Measurements from ENCODE around the gene HM13.
"Not testable (repeated sequence)": the region's sequence is repeated elsewhere in the genome, so short reads cannot be mapped to it uniquely, and the experiment has no call there.

Gene HM13

DNA sequence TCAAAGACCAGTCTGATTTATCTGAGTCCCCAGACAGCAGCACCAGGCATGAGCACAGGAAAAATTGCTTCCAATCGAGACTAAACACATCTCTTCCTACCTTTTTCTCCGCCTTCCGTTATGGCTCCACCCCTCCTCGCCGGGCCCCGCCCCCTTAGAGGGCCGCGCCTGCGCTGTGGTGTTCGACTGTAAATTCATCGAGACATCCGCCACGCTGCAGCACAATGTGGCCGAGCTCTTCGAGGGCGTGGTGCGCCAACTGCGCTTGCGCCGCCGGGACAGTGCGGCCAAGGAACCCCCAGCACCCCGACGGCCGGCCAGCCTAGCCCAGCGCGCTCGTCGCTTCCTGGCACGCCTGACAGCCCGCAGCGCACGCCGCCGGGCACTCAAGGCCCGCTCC is 30.2 kb upstream of the HM13 start:
- peaks cover 9% of the 10 kb centered on the region for H3K4me1 ChIP-seq (ENCODE audit: control insufficient read depth, insufficient read depth, low read length, unreplicated experiment)
- no peak overlapping the region for H3K27ac ChIP-seq (ENCODE audit: low read depth, low read length)
- H3K36me3 ChIP-seq (ENCODE audit: insufficient read depth, low read length) = no peaks in the 10 kb centered on the region
- peaks cover 5% of the 10 kb centered on the region; the same call in 1 of the 2 replicates for H3K27me3 ChIP-seq (ENCODE audit: insufficient read depth, low read length)
- H3K79me2 ChIP-seq (ENCODE audit: control insufficient read depth, insufficient read depth, low read length, unreplicated experiment) = no peaks in the 10 kb centered on the region
- H3K4me3 ChIP-seq (ENCODE audit: low read depth, low read length) = no peak overlapping the region
- H2AFZ ChIP-seq (ENCODE audit: low read length, unreplicated experiment) = no peak overlapping the region

DNA sequence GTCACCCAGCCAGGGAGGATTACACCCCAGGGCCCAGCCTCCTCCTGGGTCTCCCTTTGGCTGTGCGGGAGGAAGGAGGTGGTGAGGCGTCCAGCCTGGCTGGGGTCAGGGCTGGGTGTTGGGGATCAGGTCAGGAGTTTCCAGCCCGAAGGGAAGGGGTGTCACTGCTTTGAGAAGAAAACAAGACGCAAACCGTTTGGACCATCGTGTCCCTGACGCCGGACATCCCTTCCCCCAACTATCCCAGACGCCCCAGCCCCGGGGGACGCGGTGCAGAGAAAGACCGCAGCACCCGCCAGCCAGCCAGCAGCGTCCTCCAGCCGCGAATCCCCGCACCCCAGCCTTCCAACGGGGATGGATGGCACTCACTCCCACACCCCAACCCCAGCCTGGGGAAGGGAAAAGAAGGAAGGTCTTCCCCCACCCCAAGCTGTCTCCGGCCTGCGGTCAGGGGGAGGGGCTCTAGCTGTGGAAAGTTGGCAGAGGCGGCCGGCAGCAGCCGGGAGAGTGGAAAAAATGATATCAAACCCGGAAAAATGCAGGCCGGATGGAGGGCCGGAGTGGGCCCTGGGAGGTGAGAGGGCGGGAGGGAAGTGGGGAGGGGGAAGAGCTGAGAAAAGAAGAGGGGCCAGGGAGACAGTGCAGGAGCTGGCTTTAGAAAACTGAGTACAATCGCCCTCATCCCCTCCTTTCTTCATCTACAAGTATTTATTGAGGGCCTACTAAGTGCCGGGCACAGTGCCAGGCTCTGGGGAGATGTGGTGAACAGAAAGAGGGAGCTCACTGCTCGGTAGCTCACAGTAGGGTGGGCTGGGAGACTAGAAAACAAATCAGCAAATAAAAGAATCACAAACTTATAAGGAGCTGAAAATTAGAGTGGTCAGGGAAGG is 28.5 kb upstream of the HM13 start:
- peaks cover 9% of the 10 kb centered on the region for H3K4me1 ChIP-seq (ENCODE audit: control insufficient read depth, insufficient read depth, low read length, unreplicated experiment)
- peaks cover 5% of the 10 kb centered on the region; the same call in 1 of the 2 replicates for H3K27me3 ChIP-seq (ENCODE audit: insufficient read depth, low read length)
- H2AFZ ChIP-seq (ENCODE audit: low read length, unreplicated experiment) = peak overlapping the region; percentile 8
- H3K36me3 ChIP-seq (ENCODE audit: insufficient read depth, low read length) = no peaks in the 10 kb centered on the region
- no peak overlapping the region for H3K27ac ChIP-seq (ENCODE audit: low read depth, low read length)
- H3K79me2 ChIP-seq (ENCODE audit: control insufficient read depth, insufficient read depth, low read length, unreplicated experiment) = no peaks in the 10 kb centered on the region
- H3K4me3 ChIP-seq (ENCODE audit: low read depth, low read length) = peak overlapping the region; percentile 56; the same call in 1 of the 2 replicates

- H3K79me2 ChIP-seq (ENCODE audit: control insufficient read depth, insufficient read depth, low read length, unreplicated experiment) = no peaks in the 10 kb centered on the region
- peaks cover 9% of the 10 kb centered on the region for H3K4me1 ChIP-seq (ENCODE audit: control insufficient read depth, insufficient read depth, low read length, unreplicated experiment)
- peaks cover 5% of the 10 kb centered on the region; the same call in 1 of the 2 replicates for H3K27me3 ChIP-seq (ENCODE audit: insufficient read depth, low read length)
- no peak overlapping the region for H2AFZ ChIP-seq (ENCODE audit: low read length, unreplicated experiment)
- H3K4me3 ChIP-seq (ENCODE audit: low read depth, low read length) = no peak overlapping the region
- no peak overlapping the region for H3K27ac ChIP-seq (ENCODE audit: low read depth, low read length)
- H3K36me3 ChIP-seq (ENCODE audit: insufficient read depth, low read length) = no peaks in the 10 kb centered on the region
Observed at GRCh38 chr20:31488115-31488514, 26.1 kb upstream of the HM13 start.

GRCh38 chr20:31489152-31489551 is 25.1 kb upstream of the HM13 start:
- H3K4me1 ChIP-seq (ENCODE audit: control insufficient read depth, insufficient read depth, low read length, unreplicated experiment) = peaks cover 9% of the 10 kb centered on the region
- no peak overlapping the region for H3K4me3 ChIP-seq (ENCODE audit: low read depth, low read length)
- no peaks in the 10 kb centered on the region for H3K79me2 ChIP-seq (ENCODE audit: control insufficient read depth, insufficient read depth, low read length, unreplicated experiment)
- peaks cover 5% of the 10 kb centered on the region; the same call in 1 of the 2 replicates for H3K27me3 ChIP-seq (ENCODE audit: insufficient read depth, low read length)
- no peak overlapping the region for H3K27ac ChIP-seq (ENCODE audit: low read depth, low read length)
- no peaks in the 10 kb centered on the region for H3K36me3 ChIP-seq (ENCODE audit: insufficient read depth, low read length)
- no peak overlapping the region for H2AFZ ChIP-seq (ENCODE audit: low read length, unreplicated experiment)

DNA sequence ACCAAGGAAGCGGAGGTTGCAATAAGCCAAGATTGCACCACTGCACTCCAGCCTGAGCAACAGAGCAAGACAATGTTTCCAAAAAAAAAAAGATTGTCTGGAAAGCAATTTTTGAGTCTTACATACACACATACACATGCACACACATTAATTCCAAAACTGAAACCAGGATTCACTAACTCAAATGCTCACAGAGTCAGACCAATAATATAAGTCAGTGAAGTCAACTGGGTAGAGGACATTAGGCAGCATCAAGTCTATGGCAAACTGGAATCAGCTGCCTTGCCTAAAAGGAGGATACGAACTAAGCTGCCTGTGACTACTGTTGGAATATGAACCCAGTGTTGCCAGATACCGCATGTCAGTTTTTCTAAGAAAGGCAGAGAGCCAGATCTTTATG is 23.5 kb upstream of the HM13 start:
- Histone ChIP-seq H2AFZ (ENCODE audit: low read length, unreplicated experiment) (no peak overlapping the region), H3K36me3 (ENCODE audit: insufficient read depth, low read length) (no peaks in the 10 kb centered on the region), H3K27me3 (ENCODE audit: insufficient read depth, low read length) (no peaks in the 10 kb centered on the region), H3K27ac (ENCODE audit: low read depth, low read length) (no peak overlapping the region), H3K79me2 (ENCODE audit: control insufficient read depth, insufficient read depth, low read length, unreplicated experiment) (no peaks in the 10 kb centered on the region), H3K4me3 (ENCODE audit: low read depth, low read length) (no peak overlapping the region), H3K4me1 (ENCODE audit: control insufficient read depth, insufficient read depth, low read length, unreplicated experiment) (peaks cover 3% of the 10 kb centered on the region)

GRCh38 chr20:31494131-31494530 is 20.1 kb upstream of the HM13 start:
- Histone ChIP-seq H3K27ac (ENCODE audit: low read depth, low read length) (no peak overlapping the region), H3K4me1 (ENCODE audit: control insufficient read depth, insufficient read depth, low read length, unreplicated experiment) (peaks cover 25% of the 10 kb centered on the region), H3K4me3 (ENCODE audit: low read depth, low read length) (no peak overlapping the region), H3K36me3 (ENCODE audit: insufficient read depth, low read length) (no peaks in the 10 kb centered on the region), H3K79me2 (ENCODE audit: control insufficient read depth, insufficient read depth, low read length, unreplicated experiment) (no peaks in the 10 kb centered on the region), H3K27me3 (ENCODE audit: insufficient read depth, low read length) (no peaks in the 10 kb centered on the region), H2AFZ (ENCODE audit: low read length, unreplicated experiment) (no peak overlapping the region)

- peaks cover 25% of the 10 kb centered on the region for H3K4me1 ChIP-seq (ENCODE audit: control insufficient read depth, insufficient read depth, low read length, unreplicated experiment)
- H2AFZ ChIP-seq (ENCODE audit: low read length, unreplicated experiment) = peak overlapping the region; percentile 75
- no peaks in the 10 kb centered on the region for H3K79me2 ChIP-seq (ENCODE audit: control insufficient read depth, insufficient read depth, low read length, unreplicated experiment)
- no peaks in the 10 kb centered on the region for H3K36me3 ChIP-seq (ENCODE audit: insufficient read depth, low read length)
- peak overlapping the region; percentile 44 for H3K4me3 ChIP-seq (ENCODE audit: low read depth, low read length)
- H3K27me3 ChIP-seq (ENCODE audit: insufficient read depth, low read length) = no peaks in the 10 kb centered on the region
- H3K27ac ChIP-seq (ENCODE audit: low read depth, low read length) = peak overlapping the region; percentile 58; the same call in 1 of the 2 replicates
Observed at GRCh38 chr20:31496761-31497295, 17.4 kb upstream of the HM13 start.

DNA sequence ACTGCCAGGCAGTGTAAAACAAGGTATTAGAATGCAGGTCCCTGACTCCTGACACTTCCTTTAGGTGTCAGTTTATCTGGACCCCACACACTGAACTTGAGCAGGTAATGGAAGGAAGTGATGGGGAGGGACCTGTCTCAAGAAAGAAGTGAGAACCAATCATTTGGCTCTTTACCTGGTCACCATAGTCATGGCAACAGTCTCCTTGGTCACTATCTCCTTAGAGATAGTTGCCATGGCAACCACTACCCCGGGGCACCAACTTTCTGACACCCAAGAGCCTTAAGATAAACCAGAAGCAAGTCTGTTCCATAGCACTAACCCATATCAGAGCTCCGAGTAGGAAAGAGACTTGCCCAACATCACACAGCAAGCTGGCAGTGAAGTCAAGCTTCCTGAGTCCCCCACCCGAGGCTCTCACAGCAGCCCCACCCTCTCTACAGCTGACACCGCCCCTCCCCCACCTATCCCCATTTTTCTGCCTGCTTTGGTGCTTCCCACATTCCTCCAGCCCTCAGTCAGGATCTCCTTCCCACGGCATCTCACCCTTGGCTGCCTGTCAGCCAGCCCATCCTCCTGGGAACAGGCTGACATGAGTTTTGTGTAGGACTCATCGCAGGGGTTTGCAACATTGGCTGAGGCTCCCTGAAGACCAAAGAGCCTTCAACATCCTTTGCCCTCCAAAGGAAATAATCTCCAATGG is 16.3 kb upstream of the HM13 start:
- H3K36me3 ChIP-seq (ENCODE audit: insufficient read depth, low read length) = no peaks in the 10 kb centered on the region
- no peak overlapping the region for H2AFZ ChIP-seq (ENCODE audit: low read length, unreplicated experiment)
- H3K79me2 ChIP-seq (ENCODE audit: control insufficient read depth, insufficient read depth, low read length, unreplicated experiment) = no peaks in the 10 kb centered on the region
- no peaks in the 10 kb centered on the region for H3K27me3 ChIP-seq (ENCODE audit: insufficient read depth, low read length)
- H3K4me1 ChIP-seq (ENCODE audit: control insufficient read depth, insufficient read depth, low read length, unreplicated experiment) = peaks cover 25% of the 10 kb centered on the region
- H3K4me3 ChIP-seq (ENCODE audit: low read depth, low read length) = no peak overlapping the region
- peak overlapping the region; percentile 58; the same call in 1 of the 2 replicates for H3K27ac ChIP-seq (ENCODE audit: low read depth, low read length)

DNA sequence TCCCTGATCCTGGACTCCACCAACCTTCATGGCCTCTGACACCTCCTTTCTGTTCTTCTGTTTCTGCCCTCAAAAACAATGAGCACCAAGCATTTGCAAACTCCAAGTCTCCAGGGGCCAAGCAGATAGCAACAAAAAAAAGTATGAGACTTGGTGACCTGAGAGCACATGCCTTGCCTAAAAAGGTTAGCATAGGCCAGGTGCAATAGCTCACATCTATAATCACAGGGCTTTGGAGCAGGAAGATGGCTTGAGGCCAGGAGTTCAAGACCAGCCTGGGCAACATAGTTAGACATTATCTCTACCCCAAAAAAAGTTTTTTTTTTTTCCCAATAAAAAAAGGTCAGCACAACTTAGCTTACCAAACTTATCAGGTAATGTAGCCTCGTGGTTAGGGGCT is 13.7 kb upstream of the HM13 start:
- Histone ChIP-seq H3K27ac (ENCODE audit: low read depth, low read length) (no peak overlapping the region), H2AFZ (ENCODE audit: low read length, unreplicated experiment) (no peak overlapping the region), H3K36me3 (ENCODE audit: insufficient read depth, low read length) (no peaks in the 10 kb centered on the region), H3K4me3 (ENCODE audit: low read depth, low read length) (no peak overlapping the region), H3K4me1 (ENCODE audit: control insufficient read depth, insufficient read depth, low read length, unreplicated experiment) (peaks cover 25% of the 10 kb centered on the region), H3K27me3 (ENCODE audit: insufficient read depth, low read length) (no peaks in the 10 kb centered on the region), H3K79me2 (ENCODE audit: control insufficient read depth, insufficient read depth, low read length, unreplicated experiment) (no peaks in the 10 kb centered on the region)

DNA sequence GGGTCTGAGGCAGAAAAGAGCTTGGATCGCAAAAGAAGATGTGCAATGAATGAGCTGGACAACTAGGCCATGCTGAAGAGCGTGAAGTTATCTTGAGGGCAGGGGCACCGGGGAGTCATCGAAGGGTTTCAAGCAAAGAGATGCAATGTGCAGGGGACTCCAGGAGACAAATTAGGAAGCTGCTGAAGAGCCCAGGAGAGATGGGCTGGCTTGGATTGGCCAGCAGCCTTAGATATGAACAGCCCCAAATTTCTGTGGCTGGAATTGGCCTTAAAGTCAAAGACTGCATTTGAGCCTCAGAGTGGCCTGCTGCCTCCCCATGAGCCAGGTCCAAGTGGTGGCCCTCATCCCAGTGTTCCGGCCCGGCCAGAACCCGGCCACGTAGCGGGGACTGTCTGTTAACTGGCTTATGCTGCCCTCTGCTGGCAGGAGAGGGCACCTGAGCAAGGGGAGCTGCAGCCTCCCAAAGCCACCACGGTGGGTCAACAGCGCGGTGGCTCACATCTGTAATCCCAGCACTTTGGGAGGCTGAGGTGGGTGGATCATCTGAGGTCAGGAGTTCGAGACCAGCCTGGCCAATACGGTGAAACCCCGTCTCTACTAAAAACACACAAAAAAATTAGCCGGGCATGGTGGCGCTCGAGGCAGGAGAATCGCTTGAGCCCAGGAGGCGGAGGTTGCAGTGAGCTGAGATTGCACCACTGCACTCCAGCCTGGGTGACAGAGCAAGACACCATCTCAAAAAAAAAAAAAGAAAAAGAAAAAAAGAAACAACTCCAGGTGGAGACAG is 11.2 kb upstream of the HM13 start:
- not testable (repeated sequence) for H3K36me3 ChIP-seq (ENCODE audit: insufficient read depth, low read length); H3K4me3 ChIP-seq (ENCODE audit: low read depth, low read length); H2AFZ ChIP-seq (ENCODE audit: low read length, unreplicated experiment); H3K27me3 ChIP-seq (ENCODE audit: insufficient read depth, low read length); H3K27ac ChIP-seq (ENCODE audit: low read depth, low read length); H3K79me2 ChIP-seq (ENCODE audit: control insufficient read depth, insufficient read depth, low read length, unreplicated experiment); H3K4me1 ChIP-seq (ENCODE audit: control insufficient read depth, insufficient read depth, low read length, unreplicated experiment)
